GM12891 (cell line): ENCODE data around the gene TSPAN17.

Experiments
- POLR2AphosphoS5 ChIP-seq: IDR thresholded peaks from 2 replicates; pipeline ENCODE4 v1.6.1; 2011; ENCODE audit warnings: low read depth, low read length, control low read depth
- POU2F2 ChIP-seq: IDR thresholded peaks from 2 replicates; pipeline ENCODE4 v1.6.1; 2011; ENCODE audit warnings: low read depth, mild to moderate bottlenecking, control low read depth, low read length, moderate library complexity

- TF ChIP-seq POLR2AphosphoS5 (no peak), POU2F2 (no peak)
Observed at GRCh38 chr5:176646707-176647029, 616 bp upstream of the TSPAN17 start.
